Stimulated activated CD4-positive, alpha-beta T cell treated with anti-CD3 and anti-CD28 coated beads, Interleukin-12 subunit alpha, Interleukin-12 subunit beta, amount 100 ng/mL, for 48 hours (primary cell): ENCODE measurements around the gene PCP2.

Experiments used
- DNase-seq, 3 donors: peaks; one replicate each; pipeline ENCODE4 v3.0.0-alpha.2; 2020; ENCODE audit warnings: low read depth in 2 of 3, low spot score in 1 of 3

Gene PCP2

DNA sequence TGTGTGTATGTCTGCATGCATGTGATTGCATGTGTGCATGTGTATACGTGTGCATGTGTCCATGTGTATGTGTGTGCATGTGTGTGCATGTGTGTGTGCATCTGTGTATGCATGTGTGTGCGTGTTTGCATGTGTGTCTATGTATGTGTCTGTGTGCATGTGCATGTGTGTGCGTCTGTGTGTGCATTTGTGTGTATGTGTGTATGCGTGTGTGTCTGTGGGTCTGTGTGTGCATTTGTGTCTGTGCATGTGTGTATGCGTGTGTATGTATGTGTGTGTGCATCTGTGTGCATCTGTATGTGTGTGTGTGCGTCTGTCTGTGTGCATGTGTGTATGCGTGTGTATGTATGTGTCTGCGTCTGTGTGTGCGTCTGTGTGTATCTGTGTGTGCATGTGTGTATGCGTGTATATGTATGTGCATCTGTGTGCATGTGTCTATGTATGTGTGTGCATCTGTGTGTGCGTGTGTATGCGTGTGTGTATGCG, 6.4 kb upstream of the PCP2 start:
- no peak for DNase-seq

- DNase-seq = no peak
These were observed 5.4 kb upstream of the PCP2 start for GRCh38 chr19:7638802-7639465.

DNA sequence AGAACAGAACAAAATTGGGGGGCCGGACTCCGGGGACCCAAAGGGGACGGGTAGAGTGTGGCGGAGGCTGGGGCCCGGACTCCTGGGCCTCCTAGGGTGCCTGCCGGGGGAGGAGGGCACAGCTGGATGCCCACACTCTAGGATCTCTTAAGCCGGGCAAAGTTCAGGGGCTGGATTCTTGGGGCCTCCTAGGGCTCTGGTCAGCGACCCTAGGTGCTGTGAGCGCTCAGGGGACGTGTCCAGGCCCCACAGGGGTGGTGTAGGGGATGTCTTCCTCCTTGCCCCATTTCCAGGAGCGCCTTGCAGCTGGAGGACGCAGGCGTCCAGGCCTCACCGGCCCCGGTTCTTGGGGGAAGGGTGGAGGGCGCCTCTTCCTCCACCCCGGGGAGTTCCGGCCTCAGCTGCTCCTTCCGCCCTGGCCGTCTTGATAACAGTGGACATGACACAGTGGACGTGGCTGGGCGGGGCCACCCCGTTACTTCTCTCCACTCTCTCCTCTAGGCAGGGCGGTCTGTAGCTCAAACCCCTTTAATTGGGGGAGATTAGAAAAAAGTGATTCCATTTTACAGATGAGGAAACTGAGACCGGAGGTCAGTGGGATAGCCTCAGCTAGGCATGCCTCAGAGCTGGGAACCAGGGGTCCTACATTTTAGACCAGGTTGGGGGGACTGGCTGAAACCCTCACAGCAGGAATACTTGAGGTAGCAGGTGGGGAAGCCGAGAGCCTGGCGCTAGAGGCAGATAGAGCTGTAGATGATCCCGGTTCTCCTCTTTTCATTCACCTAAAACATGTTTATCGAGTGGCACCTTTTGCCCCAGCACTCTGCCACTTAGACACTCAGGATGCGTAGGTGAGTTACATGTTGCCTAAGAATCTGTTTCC, 4.1 kb upstream of the PCP2 start:
- no peak for DNase-seq

GRCh38 chr19:7636691-7637373, 3.3 kb upstream of the PCP2 start, which contains the start of gene STXBP2:
Gene STXBP2, plus strand, starts transcription at chr19:7637110. Its CDS starts 40 bp downstream, at chr19:7637150.
- DNase-seq = peak; percentile 86 to 92 (median 86)

DNA sequence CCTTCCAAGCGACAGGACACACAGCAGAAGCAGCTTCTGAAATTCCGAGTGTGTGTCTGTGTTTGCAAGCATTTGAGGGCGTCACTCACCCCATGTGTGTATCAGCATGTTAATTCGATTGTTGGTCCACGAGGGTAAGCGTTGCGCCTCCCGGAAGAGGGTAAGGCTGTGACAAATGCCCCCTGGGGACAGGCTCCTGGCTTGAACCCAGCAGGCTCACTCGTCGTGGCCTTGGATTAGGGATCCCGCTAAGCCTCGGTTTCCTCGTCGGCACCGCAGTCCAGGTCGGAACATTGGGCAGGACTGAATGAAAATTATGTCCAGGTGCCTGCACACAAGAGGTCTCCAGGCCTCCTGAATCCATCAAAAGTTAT, 2.8 kb upstream of the PCP2 start:
- DNase-seq = no peak

GRCh38 chr19:7635670-7636069, 2.2 kb upstream of the PCP2 start:
- DNase-seq = no peak

DNA sequence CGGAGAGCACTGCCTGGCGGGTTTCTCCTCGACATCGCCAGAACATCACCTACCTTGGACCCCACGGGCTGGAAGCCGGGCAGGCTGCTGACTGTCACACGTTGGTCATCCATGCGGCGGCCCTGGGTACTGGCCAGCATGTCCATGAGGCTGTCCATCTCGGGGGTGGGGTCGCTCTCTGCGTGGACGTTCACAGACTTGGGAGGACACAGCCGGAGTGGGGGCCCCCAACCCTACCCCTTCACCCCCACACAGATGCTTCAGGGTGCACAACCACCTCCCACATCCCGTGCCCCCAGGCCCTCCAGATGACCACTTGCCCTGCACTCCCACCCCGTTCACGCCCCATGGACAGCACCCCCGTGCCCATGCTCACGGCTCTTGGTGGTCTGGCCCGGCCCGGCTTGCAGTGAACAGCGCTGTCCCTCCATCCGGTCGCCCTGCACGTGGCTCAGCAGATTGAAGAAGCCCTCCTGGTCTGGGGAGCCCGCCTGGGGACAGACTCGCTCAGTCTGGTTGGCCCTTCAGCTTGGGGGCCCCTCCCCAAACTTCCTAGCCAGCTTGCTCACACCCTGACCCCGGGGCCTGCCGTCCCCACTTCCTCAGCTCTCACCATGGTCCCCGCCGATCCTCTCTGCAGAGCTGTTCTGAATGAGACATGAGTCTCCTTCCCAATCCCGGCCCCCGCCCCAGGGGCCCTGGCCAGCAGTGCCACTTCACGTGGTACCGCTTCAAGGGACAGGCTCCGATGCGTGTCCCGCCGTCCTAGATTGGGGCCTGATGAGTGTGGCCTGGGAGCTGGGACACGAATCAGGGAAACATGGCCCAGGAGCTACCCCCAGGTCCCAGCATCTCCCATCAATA, 947 bp downstream of the PCP2 start:
- DNase-seq = no peak

DNA sequence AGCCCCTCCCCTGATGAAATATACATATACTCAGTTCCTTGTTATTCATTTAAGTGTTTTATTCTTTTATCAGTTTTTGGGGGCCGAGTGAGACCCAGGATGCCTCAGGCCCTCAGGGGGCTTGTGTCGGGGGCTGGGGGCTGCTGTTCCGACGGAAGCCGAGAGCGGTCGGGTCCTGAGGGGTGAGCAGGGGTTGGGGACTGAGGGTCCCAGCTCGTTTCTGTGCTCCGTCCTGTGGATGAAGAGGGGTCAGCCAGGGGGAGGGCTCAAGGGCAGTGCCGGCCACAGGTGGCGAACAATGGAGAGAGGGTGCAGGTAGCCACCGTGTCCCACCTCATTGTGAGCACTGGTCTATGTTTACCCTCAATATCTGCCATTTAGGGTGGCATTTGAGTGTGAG, 1.9 kb downstream of the PCP2 start:
- DNase-seq = no peak

DNA sequence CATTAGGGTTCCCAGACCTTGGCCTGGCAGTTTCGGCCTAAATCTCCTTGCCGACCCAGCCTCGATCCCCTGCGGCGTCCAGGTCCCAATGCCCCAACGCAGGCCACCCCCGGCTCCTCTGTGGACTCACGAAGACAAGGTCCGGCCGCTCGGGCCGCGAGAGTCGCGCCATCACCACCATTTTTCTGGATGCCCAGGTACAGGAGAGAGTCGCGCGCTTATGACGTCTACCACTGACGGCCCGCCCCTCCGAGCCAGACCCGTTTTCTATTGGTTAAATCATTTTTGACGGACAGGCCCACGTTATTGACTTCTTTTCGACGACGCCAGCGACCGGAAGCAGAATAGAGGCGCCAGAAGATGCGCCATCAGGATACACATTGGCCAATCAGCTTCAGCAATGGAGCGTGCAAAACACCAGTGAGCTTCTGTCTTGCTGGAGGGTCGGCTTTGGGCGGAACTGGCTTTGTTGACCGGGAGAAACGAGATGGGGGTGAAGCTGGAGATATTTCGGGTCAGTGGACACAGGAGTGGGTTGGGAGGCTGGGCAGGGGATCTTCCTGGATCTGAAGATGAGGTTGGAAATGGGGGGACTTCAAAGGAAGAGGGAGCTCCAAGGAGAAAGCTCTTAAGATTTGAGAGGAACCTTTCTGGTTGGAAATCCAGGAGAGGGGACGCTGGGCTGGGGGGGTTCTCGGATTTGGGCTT, 4.0 kb downstream of the PCP2 start, which contains the start of the genes PET100 and XAB2:
Gene PET100 (plus strand): TSS at position 447 of the 708 bp plus-strand sequence. CDS start 41 bp downstream, at position 488.
Gene XAB2 (minus strand): TSS at position 199 of the 708 bp plus-strand sequence. CDS start 18 bp downstream, at position 181.
- DNase-seq = peak; percentile 91 to 96 (median 93)

DNA sequence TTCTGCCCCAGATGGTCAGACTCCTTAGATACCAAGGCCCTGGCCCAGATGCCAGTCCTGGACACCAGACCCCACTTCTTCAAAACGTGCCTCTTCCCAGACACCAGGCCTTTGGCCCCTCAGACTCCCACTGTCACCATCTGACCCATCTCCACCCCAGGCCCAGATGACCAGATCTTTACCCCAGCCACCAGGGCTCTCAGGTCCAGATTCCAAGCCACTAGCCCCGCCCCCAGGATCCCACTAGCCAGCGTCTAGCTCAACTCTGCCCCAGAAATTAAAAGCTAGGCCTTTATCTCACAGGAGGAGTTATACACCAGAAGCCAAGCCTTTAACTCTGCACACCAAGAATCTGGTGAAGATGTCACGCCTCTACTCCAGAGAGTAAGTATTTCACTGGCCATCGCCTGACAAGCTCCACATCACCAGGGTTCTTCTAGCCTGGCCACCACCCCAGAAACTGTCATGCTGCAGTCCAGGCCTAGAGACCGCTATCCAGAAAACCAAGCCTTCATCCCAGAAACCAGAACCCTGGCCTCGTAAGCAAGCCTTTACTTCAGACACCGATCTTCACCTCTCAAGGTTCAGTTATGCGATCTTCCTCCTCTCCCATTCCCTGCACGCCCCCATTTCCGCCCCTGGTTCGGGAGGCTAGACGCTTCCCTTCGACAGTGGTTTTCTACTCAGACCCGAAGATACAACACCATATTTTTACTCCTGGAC, 4.8 kb downstream of the PCP2 start:
- DNase-seq = no peak

DNA sequence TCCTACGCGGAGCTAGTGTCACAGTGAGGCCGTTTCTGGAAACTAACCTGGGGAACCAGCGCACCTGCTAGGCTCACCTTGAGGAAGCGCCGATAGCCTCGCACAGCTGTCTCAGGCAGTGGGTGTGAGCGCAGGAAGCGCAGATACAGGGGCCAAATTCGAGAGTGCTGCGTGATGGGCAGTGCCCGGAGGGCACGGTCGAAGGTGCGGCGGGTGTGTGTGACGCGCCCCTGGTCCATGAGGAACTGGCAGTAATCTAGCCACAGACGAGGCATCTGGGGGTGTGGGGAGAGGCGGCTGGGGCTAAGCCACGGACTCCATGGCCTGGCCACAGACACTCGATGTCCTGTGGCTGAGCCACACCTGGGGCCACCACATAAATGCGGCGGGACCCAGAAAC, 6.4 kb downstream of the PCP2 start:
- DNase-seq = no peak

- DNase-seq = no peak
These were observed 7.7 kb downstream of the PCP2 start for GRCh38 chr19:7625763-7626372.

GRCh38 chr19:7624810-7625209, 8.7 kb downstream of the PCP2 start:
- DNase-seq = no peak

DNA sequence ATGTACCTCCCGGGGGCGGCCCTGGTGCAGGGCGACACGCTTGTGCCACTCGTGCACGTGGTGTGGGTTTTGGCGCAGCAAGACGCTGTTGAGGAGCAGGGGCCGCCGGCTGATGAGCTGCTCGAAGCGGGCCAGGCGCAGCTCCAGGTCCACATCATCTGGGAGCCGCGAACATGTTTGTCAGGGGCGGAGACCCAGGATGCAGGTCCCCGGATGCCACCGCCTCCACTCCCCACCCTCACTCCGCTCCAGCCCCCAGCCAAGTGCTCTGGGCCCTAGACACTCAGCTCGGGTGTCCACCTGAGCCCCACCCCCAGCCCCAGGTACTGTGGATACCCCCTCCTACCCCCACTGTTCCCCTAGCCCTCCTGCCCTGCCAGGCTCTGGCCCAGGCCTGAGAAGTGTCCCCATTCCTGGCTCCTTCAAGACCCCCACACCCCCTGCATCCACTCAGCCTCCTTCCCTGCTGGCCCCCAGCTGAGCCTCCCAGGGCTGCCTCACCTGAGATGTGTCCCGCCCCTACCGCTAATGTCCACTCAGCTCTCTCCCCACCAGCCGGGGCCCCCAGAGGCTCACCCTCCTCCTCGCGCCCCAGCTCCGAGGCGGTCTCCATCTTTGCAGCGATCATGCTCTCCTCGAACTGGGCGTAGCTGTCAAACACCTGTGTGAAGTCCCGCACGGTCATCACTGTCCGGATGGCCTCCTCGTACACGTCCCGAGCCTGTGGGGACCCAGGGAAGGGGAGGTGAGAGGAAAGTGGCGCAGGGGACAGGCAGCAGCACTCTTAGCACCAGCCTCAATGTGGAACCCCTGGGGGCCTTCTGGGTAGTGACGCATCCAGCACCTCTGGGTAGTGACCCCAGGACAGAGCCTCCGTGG, 9.6 kb downstream of the PCP2 start:
- no peak for DNase-seq

DNA sequence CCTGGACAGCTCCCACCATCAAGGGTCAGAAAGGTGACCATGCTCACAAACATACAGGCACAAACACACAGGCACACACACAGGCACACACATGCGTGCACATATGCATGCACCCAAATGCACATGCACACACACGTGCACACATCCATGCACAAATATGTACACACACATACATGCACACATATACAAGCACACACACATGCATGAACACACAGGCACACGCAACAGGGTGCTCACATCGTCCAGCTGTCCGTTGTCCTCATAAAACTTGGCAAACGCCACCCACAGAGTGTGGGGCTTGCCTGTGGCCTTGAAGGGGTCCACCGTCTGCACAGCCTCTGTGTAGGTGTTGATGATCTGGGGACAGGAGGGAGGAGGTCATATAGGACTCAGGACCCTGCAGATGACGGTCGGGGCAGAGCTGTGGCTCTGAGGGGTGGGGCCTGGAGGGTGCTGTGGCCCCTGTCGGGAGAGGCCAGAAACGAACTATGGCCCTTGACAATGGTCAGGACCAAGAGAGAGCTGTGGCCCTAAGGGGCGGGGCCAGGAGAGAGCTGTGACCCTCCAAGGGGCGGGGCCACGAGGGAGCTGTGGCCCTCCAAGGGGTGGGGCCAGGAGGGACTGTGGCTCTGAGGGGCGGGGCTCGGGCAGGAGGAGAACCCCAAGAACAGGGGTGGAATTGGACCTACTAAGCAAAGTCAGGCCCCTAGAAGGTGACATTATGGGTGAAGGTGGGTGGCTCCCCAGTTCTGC, 10.4 kb downstream of the PCP2 start:
- no peak for DNase-seq

GRCh38 chr19:7620442-7621412, 12.8 kb downstream of the PCP2 start:
- no peak for DNase-seq
